ENCODE results near the gene SLC35G4.

DNA sequence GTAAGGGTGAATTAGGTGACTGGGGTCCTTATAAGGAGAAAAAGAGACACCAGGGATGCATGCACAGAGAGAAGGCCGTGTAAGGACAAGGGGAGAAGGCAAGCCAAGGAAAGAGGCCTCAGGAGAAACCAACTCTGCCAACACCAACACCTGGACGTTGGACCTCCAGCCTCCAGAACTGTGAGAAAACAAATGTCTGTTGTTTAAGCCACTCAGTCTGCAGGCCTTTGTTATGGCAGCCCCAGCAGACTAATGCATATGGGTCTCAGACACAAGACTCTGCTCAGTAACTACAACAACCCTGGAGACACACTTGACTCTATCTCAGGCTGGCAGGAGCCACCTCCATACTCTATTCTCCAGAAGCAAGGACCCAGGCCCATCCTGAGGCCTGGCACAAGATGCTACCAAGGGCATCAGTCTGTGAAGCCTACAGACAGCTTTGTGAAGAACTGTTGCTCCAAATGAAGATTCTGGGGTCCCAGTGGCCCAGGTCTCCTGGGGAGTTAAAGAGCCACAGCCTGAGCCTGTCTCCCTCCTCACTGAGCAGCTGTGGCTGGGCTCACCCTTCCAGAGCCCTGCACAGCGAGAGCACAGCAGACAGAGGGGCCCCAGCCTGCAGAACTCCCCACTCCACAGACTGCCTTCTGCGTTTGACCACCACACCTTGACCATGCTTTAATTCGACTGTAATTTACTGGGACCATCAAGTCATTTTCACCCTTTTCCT lies 43.0 kb upstream of the SLC35G4 start:
- TF ChIP-seq, protein P1, sequence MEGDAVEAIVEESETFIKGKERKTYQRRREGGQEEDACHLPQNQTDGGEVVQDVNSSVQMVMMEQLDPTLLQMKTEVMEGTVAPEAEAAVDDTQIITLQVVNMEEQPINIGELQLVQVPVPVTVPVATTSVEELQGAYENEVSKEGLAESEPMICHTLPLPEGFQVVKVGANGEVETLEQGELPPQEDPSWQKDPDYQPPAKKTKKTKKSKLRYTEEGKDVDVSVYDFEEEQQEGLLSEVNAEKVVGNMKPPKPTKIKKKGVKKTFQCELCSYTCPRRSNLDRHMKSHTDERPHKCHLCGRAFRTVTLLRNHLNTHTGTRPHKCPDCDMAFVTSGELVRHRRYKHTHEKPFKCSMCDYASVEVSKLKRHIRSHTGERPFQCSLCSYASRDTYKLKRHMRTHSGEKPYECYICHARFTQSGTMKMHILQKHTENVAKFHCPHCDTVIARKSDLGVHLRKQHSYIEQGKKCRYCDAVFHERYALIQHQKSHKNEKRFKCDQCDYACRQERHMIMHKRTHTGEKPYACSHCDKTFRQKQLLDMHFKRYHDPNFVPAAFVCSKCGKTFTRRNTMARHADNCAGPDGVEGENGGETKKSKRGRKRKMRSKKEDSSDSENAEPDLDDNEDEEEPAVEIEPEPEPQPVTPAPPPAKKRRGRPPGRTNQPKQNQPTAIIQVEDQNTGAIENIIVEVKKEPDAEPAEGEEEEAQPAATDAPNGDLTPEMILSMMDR (IDR thresholded peaks at IDR 0.05; ENCODE audit: insufficient read depth, low read length, poor library complexity, severe bottlenecking), result no peak
- TF ChIP-seq EZH2phosphoT487 (conservative IDR thresholded peaks at IDR 0.05; ENCODE audit: low read length), result no peak
